IPS DF 6.9 (cell line): Measurements from ENCODE around the gene PKP2.

Source experiments
- DNase-seq: peaks from one replicate; pipeline ENCODE4 v3.0.0-alpha.2; 2013; ENCODE audit warnings: low read depth, low spot score
- H3K27ac ChIP-seq: one replicate; pipeline ENCODE4 v1.5.1; 2013; ENCODE audit warnings: low read length, control low read depth
- H3K27me3 ChIP-seq: 2 replicates; pipeline ENCODE4 v1.6.1; 2013; ENCODE audit warnings: mild to moderate bottlenecking, low read length; ENCODE audit not compliant: control insufficient read depth, insufficient read depth
- H3K36me3 ChIP-seq: 2 replicates; pipeline ENCODE4 v1.6.1; 2013; ENCODE audit warnings: low read length; ENCODE audit not compliant: control insufficient read depth, insufficient read depth
- H3K4me1 ChIP-seq: 2 replicates; pipeline ENCODE4 v1.6.1; 2013; ENCODE audit warnings: low read length; ENCODE audit not compliant: control insufficient read depth, insufficient read depth
- H3K4me3 ChIP-seq: 2 replicates; pipeline ENCODE4 v1.5.1; 2013; ENCODE audit warnings: mild to moderate bottlenecking, low read length
- H3K9me3 ChIP-seq: 2 replicates; pipeline ENCODE4 v1.6.1; 2013; ENCODE audit warnings: low read length, inconsistent platforms; ENCODE audit not compliant: control insufficient read depth, insufficient read depth
- WGBS: extraction: QIAGEN DNeasy Blood & Tissue Kit; methylation state at CpG from one replicate; pipeline ENCODE4 v1.1.7; 2013; ENCODE audit warnings: mixed read lengths, missing lambda C conversion rate; ENCODE audit not compliant: insufficient read length, insufficient coverage; 5-methylcytosine and 5-hydroxymethylcytosine counted together

The PKP2 gene

DNA sequence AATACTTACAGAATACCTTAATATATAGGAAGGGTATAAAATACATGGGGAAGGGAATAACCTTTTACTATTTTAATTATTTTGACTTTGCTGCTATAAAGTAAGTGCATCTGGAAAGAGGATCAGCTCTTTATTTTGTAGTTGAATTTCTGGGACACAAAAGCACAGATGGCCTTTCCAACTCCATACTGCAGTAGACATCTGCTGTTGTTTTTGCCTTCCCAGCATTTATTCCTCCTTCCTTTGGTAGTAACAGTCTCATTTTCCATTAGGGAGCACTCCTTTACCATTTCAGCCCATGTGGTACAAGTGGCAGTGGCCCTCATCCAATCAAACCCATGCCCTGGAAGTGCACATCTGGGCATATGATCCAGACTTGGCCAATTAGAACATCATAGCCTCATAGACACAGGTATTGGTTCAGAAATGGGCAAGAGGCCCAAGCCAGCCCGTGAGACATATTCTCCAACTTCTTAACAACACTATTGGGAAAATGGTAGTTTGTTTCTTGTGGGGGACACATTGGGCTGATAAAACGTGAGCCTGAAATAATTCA is 76.1 kb downstream of the PKP2 start:
- H3K9me3 ChIP-seq, result no peaks in the 10 kb centered on the region
- no peak overlapping the region for H3K4me3 ChIP-seq
- no peaks in the 10 kb centered on the region; the same call in 1 of the 2 replicates for H3K36me3 ChIP-seq
- no peak for DNase-seq
- H3K27me3 ChIP-seq, result no peaks in the 10 kb centered on the region
- no peak overlapping the region for H3K27ac ChIP-seq
- H3K4me1 ChIP-seq, result no peaks in the 10 kb centered on the region
- no CpG with 5 or more reads among the region's 2 CpGs for WGBS

DNA sequence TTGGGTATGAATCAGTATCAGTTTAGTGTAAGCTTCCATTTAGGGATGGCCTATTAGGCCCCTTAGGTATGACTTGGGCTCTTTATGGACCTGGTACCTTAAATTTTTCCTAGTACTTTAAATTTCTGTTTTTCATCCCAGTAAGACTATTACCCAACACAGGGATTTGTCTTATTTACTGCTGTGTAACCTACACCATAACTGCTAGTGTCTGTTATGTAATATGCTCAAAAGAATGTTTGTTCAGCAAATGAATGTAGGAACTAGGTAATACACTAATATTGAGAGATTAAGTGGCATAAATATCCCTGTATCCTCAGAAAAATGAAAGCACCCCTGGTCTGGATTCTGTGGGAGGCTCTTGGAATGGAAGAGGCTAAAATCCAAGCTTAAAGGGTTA is 77.2 kb downstream of the PKP2 start:
- Histone ChIP-seq H3K27ac (no peak overlapping the region), H3K9me3 (no peaks in the 10 kb centered on the region), H3K4me3 (no peak overlapping the region), H3K27me3 (no peaks in the 10 kb centered on the region), H3K4me1 (no peaks in the 10 kb centered on the region), H3K36me3 (no peaks in the 10 kb centered on the region; the same call in 1 of the 2 replicates)
- no peak for DNase-seq

DNA sequence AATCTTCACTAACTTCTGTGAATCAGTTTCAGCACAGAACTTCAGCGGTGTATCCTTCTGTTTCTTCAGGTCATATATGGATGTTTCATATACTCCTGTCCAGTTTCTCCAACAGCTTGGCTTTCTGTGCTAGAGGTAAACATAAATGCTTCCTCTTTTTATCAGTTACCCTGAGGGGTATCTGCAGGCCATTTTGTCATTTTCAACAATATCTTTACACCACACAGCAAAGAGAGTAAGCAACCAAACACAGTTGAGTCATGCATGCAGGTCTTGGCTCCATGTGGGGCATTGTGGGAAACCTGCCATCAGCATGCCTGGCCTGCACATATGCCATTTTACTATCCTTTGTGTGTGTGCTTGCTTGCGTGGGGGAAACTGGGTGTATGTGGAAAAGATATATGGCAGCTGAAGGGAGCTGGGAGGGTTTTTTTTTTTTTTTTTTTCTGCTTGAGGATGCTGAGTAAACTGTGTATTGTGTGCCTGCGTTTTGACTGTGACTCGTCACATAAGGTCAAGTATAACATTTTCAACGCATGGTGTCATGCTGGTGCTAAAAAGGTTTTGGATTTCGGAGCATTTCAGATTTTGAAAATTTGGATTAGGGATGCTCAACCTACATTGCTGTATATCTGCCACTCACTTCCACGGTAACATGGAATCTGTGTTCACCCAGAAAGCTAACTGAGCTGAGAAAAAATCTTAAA is 84.7 kb downstream of the PKP2 start:
- DNase-seq, result no peak

DNA sequence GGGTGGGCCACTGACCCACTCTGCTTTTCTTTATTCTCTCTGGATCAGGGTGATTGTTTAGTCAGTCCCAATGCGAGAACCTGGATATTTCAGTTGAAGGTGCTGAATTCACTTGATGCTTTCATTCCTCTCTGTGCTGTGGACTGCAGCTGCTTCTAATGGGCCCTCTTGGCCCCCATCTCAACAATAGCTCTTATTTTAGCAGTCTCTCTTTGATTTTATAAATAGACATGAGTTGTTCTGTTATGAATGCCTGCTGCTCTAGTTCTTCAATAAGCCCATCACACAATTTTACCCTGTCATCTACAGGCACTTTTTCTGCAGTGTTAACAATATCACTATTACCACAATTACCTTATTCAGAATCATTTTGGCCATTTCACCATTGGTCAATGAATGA is 86.7 kb downstream of the PKP2 start:
- Histone ChIP-seq H3K27me3 (no peaks in the 10 kb centered on the region), H3K9me3 (no peaks in the 10 kb centered on the region), H3K36me3 (no peaks in the 10 kb centered on the region; the same call in 1 of the 2 replicates), H3K4me1 (no peaks in the 10 kb centered on the region), H3K27ac (no peak overlapping the region), H3K4me3 (no peak overlapping the region)
- no CpG with 5 or more reads among the region's 1 CpG for WGBS
- no peak for DNase-seq

More for the DNA sequence above, 84.7 kb downstream of the PKP2 start:
- no peaks in the 10 kb centered on the region for H3K4me1 ChIP-seq
- WGBS, result no CpG with 5 or more reads among the region's 7 CpGs
- no peaks in the 10 kb centered on the region; the same call in 1 of the 2 replicates for H3K36me3 ChIP-seq
- H3K27me3 ChIP-seq, result no peaks in the 10 kb centered on the region
- no peak overlapping the region for H3K4me3 ChIP-seq
- H3K9me3 ChIP-seq, result no peaks in the 10 kb centered on the region
- H3K27ac ChIP-seq, result no peak overlapping the region

DNA sequence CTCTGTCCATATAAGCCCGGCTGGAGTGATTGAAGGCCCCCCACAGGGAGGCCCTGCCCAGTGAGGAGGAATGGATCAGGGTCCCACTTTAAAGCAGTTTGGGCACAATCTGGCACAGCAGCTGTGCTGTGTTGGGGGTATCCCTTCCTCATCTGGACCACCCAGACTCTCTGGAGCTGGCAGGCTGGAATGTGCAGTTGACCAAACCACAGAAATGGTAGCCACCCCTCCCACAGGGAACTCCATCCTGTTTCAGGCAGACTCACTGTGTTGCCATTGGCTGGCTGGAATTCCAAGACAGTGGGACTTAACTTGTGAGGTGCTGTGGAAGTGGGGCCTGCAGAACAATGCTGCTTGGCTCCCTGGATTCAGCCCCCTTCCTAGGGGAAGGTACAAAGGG is 87.4 kb downstream of the PKP2 start:
- WGBS, result no CpG with 5 or more reads among the region's 1 CpG
- Histone ChIP-seq H3K36me3 (no peaks in the 10 kb centered on the region; the same call in 1 of the 2 replicates), H3K4me3 (no peak overlapping the region), H3K9me3 (no peaks in the 10 kb centered on the region), H3K27ac (no peak overlapping the region), H3K4me1 (no peaks in the 10 kb centered on the region), H3K27me3 (no peaks in the 10 kb centered on the region)
- DNase-seq, result no peak

DNA sequence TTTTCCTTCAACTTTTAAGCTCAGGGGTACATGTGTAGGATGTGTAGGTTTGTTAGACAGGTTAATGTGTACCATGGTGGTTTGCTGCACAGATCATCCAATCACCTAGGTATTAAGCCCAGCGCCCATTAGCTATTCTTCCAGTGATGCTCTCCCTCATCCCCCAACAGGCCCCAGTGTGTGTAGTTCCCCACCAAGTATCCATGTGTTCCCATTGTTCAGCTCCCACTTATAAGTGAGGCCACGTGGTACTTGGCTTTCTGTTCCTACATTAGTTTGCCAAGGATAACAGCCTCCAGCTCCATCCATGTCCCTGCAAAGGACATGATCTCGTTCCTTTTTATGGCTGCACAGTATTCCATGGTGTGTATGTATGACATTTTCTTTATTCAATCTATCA is 92.3 kb downstream of the PKP2 start:
- WGBS, result no CpG with 5 or more reads among the region's 3 CpGs
- H3K9me3 ChIP-seq, result no peaks in the 10 kb centered on the region
- H3K36me3 ChIP-seq, result no peaks in the 10 kb centered on the region
- no peaks in the 10 kb centered on the region for H3K27me3 ChIP-seq
- no peak for DNase-seq
- H3K4me1 ChIP-seq, result no peaks in the 10 kb centered on the region
- H3K4me3 ChIP-seq, result no peak overlapping the region
- H3K27ac ChIP-seq, result no peak overlapping the region

DNA sequence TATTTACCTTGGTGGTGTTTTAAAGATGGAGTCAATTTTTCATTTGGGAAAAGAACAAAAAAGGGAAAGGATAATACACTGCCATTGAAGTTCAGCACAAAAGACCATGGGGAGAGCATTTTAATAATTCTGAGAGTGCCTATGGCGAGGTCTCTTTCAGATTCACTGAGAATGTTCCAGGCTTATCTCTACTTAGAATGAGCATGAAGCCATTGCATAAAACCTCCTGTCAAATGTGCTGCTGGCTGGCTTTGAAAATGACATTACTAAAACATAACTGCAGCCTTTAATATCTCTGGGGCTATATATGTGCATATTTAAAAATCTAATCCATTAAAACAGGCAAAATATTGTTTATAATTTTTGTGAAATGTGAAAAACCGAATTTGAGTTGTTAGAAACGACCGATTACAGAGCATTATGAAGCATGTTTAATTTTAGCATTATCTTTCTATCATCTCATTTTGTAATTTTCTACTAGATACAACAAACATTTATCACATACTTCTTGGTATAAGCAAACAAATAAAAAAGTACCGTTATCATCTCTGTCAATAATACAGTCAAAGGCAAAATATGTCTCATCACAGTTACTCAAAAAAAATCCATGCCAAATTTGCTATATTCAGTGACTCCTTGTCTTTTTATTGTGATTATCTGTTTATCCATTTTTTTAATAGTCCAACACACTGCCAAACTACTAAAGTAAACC is 95.2 kb downstream of the PKP2 start:
- no peak overlapping the region for H3K4me3 ChIP-seq
- no CpG with 5 or more reads among the region's 5 CpGs for WGBS
- H3K27ac ChIP-seq, result no peak overlapping the region
- no peaks in the 10 kb centered on the region for H3K4me1 ChIP-seq
- no peaks in the 10 kb centered on the region for H3K36me3 ChIP-seq
- DNase-seq, result no peak
- H3K27me3 ChIP-seq, result no peaks in the 10 kb centered on the region
- H3K9me3 ChIP-seq, result no peaks in the 10 kb centered on the region

DNA sequence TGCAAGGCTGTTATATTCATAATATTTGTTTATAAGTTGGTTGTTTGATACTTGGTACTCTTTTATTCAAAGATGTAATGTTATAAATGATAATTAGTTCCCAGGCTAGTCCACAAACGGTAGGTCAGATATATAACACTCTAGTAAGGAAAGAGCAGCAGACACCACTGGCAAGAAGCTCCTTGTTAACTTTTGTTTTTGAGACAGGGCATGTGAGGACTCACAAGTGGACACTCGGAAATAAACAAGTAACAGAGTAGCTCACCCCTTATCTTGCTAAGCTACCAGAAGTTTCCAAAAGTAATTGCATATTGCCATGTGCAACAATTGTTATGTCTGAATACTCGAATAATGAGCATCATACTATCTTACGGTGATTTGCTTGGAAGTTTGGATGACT is 102.3 kb downstream of the PKP2 start:
- H3K36me3 ChIP-seq, result peaks cover 4% of the 10 kb centered on the region; the same call in 1 of the 2 replicates
- H3K4me3 ChIP-seq, result no peak overlapping the region
- H3K27ac ChIP-seq, result no peak overlapping the region
- H3K4me1 ChIP-seq, result no peaks in the 10 kb centered on the region
- no peak for DNase-seq
- WGBS, result no CpG with 5 or more reads among the region's 4 CpGs
- no peaks in the 10 kb centered on the region for H3K27me3 ChIP-seq
- H3K9me3 ChIP-seq, result no peaks in the 10 kb centered on the region

DNA sequence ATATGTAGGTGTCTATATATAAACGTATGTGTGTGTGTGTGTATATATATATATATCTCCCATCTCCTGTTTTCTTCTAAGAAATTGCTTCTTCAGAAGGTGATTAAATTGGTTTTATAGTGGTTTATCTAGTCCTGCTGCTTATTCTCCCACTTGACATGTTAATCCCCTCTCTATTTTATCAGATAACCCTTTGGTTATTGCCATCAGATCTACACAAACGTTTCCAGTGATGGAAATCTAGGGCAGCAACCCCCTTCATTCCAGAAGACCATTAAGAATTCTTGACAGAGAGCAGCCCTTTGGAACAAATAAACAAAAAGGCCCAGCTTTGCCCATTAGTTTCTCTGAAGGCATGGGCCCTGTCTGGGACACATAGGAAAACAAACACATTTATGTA is 106.7 kb downstream of the PKP2 start:
- Histone ChIP-seq H3K4me1 (no peaks in the 10 kb centered on the region), H3K27ac (no peak overlapping the region), H3K4me3 (no peak overlapping the region), H3K36me3 (peaks cover 4% of the 10 kb centered on the region; the same call in 1 of the 2 replicates), H3K27me3 (no peaks in the 10 kb centered on the region), H3K9me3 (no peaks in the 10 kb centered on the region)
- WGBS, result no CpG with 5 or more reads among the region's 2 CpGs
- no peak for DNase-seq

DNA sequence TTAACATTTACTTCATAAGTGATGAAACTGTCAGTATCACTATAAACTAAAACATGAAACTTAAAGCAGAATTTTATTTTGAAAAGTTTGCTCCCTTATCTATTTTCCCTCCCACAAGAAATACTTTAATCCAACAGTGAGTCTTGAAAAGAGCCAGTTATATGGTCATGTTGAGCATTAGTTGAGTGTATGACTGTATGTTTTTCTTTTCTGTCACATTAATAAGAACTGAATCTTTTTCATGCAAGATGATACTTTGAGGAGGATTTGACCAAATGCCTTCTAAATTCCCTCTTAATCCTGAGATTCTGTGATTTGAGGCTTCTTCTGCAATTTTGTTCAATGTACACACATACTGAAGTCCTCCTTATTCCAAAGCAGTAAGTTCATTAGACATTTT is 107.1 kb downstream of the PKP2 start:
- no peak overlapping the region for H3K4me3 ChIP-seq
- no peaks in the 10 kb centered on the region for H3K27me3 ChIP-seq
- H3K27ac ChIP-seq, result no peak overlapping the region
- H3K9me3 ChIP-seq, result no peaks in the 10 kb centered on the region
- H3K36me3 ChIP-seq, result peaks cover 4% of the 10 kb centered on the region; the same call in 1 of the 2 replicates
- H3K4me1 ChIP-seq, result no peaks in the 10 kb centered on the region
- DNase-seq, result no peak
